ENCODE measurements around the gene INPP5A. TPM values are rescaled to one million over a fixed set of nuclear protein-coding genes. Genes with fewer than 3 reads are reported as not detected.

INPP5A gene
- total and polyA plus RNA-seq, 9 of the 15 experiments (the other 6 are each of a cell fraction or from before 2014, with no cell fraction given): 0.66 to 11.6 (median 7.7) TPM

DNA sequence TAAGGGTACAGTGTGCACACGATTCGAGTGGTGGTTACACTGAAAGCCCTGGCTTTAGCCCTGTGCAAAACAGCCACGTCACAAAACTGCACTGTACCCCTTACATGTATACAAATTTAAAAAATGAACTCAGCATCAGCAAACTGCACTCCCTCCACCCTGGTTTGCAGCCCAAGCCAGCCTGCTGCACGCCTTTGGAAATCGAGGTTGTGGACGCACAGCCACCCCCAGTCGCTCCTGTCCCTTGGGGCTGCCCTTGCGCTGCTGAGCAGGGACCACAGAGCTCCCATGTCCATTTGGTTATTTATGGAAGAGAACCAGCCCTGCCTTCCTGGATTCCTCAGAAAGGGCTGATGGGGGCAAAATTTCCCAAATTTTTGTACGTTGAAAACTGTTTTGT lies 98.8 kb downstream of the INPP5A start:
- TF ChIP-seq ZBTB8A (IDR thresholded peaks at IDR 0.05; ENCODE audit: partially characterized antibody): no peak
- TF ChIP-seq ETS1 (conservative IDR thresholded peaks at IDR 0.05; ENCODE audit: control insufficient read depth, low read depth, low read length): no peak
- no peak for TF ChIP-seq GMEB1 (CRISPR knock-in tag; IDR thresholded peaks at IDR 0.05)
- TF ChIP-seq, protein P1, sequence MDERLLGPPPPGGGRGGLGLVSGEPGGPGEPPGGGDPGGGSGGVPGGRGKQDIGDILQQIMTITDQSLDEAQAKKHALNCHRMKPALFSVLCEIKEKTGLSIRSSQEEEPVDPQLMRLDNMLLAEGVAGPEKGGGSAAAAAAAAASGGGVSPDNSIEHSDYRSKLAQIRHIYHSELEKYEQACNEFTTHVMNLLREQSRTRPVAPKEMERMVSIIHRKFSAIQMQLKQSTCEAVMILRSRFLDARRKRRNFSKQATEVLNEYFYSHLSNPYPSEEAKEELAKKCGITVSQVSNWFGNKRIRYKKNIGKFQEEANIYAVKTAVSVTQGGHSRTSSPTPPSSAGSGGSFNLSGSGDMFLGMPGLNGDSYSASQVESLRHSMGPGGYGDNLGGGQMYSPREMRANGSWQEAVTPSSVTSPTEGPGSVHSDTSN (CRISPR knock-in tag; IDR thresholded peaks at IDR 0.05; ENCODE audit: low read depth): no peak
- TF ChIP-seq, protein P1 (tag; conservative IDR thresholded peaks at IDR 0.05; ENCODE audit: low read depth): no peak
- TF ChIP-seq ZNF146 (CRISPR knock-in tag; IDR thresholded peaks at IDR 0.05; ENCODE audit: unreplicated experiment): no peak
- TF ChIP-seq NRF1 (conservative IDR thresholded peaks at IDR 0.05 in 1 of 2, IDR thresholded peaks at IDR 0.05 in 1 of 2): no peak
- no peak for TF ChIP-seq DIDO1 (tag; IDR thresholded peaks at IDR 0.05; ENCODE audit: low read depth)
- peaks cover 0 to 3% of the 10 kb centered on the region in 2 experiments; a peak in 2 of 5 replicates for H3K4me1 ChIP-seq (replicated peaks in 1 of 2; ENCODE audit: control insufficient read depth in 2 of 2, insufficient read depth in 2 of 2, low read length in 2 of 2)
- H3K4me3 ChIP-seq: no peak overlapping the region
- ChIA-PET CTCF (ENCODE audit: low intra/inter-chr PET ratio) (interaction anchor here (1.7 kb wide), 1 partner anchor 178 kb away, joined by 4 read pairs; no protein-coding TSS in a partner anchor), POLR2A (no interaction called here)
- no peak for DNase-seq (ENCODE audit: extremely low read depth in 1 of 4, low spot score in 3 of 4)
- in situ Hi-C loops (cut with MboI): loop anchor here (10.0 kb wide), 3 partner anchors 182 to 412 kb away; no protein-coding TSS in a partner anchor
- H3K79me2 ChIP-seq (ENCODE audit: control insufficient read depth, insufficient read depth, low read length): no peaks in the 10 kb centered on the region; the same call in 2 of the 3 replicates
- no peaks in the 10 kb centered on the region for H3K9me3 ChIP-seq (replicated peaks; ENCODE audit: control insufficient read depth, insufficient read depth, low read depth, low read length)
- no peak overlapping the region for H2AFZ ChIP-seq (ENCODE audit: low read depth, low read length)
- H3K27me3 ChIP-seq (ENCODE audit: control insufficient read depth in 2 of 2, insufficient read depth in 2 of 2, low read length in 2 of 2): peaks cover 0 to 13% of the 10 kb centered on the region in 2 experiments; a peak in 2 of 5 replicates
- WGBS (ENCODE audit: insufficient coverage, low coverage, missing lambda C conversion rate): 33% methylated on average over 6 of the region's 9 CpGs
- no peak overlapping the region for H3K27ac ChIP-seq (ENCODE audit: extremely low read depth, low read depth, low read length)
- H3K4me2 ChIP-seq (ENCODE audit: insufficient read depth, low read length): no peak overlapping the region
- peaks cover 19% of the 10 kb centered on the region for H4K20me1 ChIP-seq (replicated peaks; ENCODE audit: control insufficient read depth, insufficient read depth, low read length)
- H3K36me3 ChIP-seq (ENCODE audit: control insufficient read depth, insufficient read depth, low read length): no peaks in the 10 kb centered on the region
- intact Hi-C loops (cut with micrococcal nuclease): loop anchor here (2.0 to 10.0 kb wide), 4 partner anchors 59 to 244 kb away; partner anchors contain the start of gene INPP5A
- H3K9ac ChIP-seq (ENCODE audit: insufficient read depth in 1 of 2, low read depth in 2 of 2, low read length in 2 of 2): no peak overlapping the region
- H3K9me1 ChIP-seq (ENCODE audit: control insufficient read depth, insufficient read depth, low read length): no peaks in the 10 kb centered on the region
- no peak for FAIRE-seq
- BruUV-seq (replicated peaks): no TSS peak
- no peak for ATAC-seq

Measured in K562 (cell line).